Prostate gland (tissue), 2 donors: Measurements from ENCODE around the gene ZNF77. TPM values are rescaled to one million over a fixed set of nuclear protein-coding genes. Genes with fewer than 3 reads are reported as not detected.
A peak's percentile ranks its signal among the peaks of the same experiment; 100 is the strongest.

Source experiments
- DNase-seq: peaks from one replicate; pipeline ENCODE4 v3.0.0-alpha.2; 2019; ENCODE audit warnings: low spot score
- H3K27ac ChIP-seq, 2 donors: fragments of 200-600 bp; sonication (generic); 2 replicates each; pipeline ENCODE4 v1.5.1; 2017 to 2019
- H3K27me3 ChIP-seq: fragments of 200-600 bp; sonication (generic); replicated peaks from 2 replicates; pipeline ENCODE4 v1.5.1; 2019; ENCODE audit not compliant: insufficient read depth
- H3K36me3 ChIP-seq, 2 donors: fragments of 200-600 bp; sonication (generic); 1 replicate in 1 of 2; 2 replicates in 1 of 2; pipeline versions ENCODE4 v1.5.1 to v1.8.1; 2017 to 2019
- H3K4me1 ChIP-seq: fragments of 200-600 bp; sonication (generic); replicated peaks from 2 replicates; pipeline ENCODE4 v1.5.1; 2019
- H3K4me3 ChIP-seq, 2 donors: fragments of 200-600 bp; sonication (generic); 2 replicates each; pipeline ENCODE4 v1.5.1; 2017 to 2019
- H3K9me3 ChIP-seq: fragments of 200-600 bp; sonication (generic); 2 replicates; pipeline ENCODE4 v1.5.1; 2017
- POLR2A ChIP-seq: fragments of 450-650 bp; IDR thresholded peaks from one replicate; pipeline ENCODE4 v1.6.1; 2016; ENCODE audit warnings: antibody characterized with exemption, mild to moderate bottlenecking
- POLR2AphosphoS5 ChIP-seq: sonication (generic); formaldehyde crosslinking; IDR thresholded peaks from one replicate; pipeline ENCODE4 v1.6.1; 2017; ENCODE audit warnings: antibody characterized with exemption
- WGBS: methylation state at CpG from one replicate; pipeline ENCODE4 v1.1.5; 2018; 5-methylcytosine and 5-hydroxymethylcytosine counted together
- intact Hi-C: fragments of 100-400 bp; cut with DNase I; formaldehyde crosslinking; loops from one replicate; pipeline ENCODE4 v1.14.2; 2022
- total RNA-seq, 2 donors: library from RNA; depleted of rRNA; stranded (reverse); fragments of >200 nt; gene quantifications; one replicate each; pipeline ENCODE4 v1.1.0, GENCODE V29; 2016
- TF ChIP-seq, protein P1 (sequence below), 4 experiments: fragments of 200-600 bp in 2 of 4; fragments of 450-650 bp in 2 of 4; sonication (generic) in 2 of 4; IDR thresholded peaks; 1 replicate in 3 of 4; 2 replicates in 1 of 4; pipeline ENCODE4 v1.5.1; 2016 to 2019; ENCODE audit warnings: antibody characterized with exemption in 4 of 4, mild to moderate bottlenecking in 2 of 4, moderate library complexity in 2 of 4

ZNF77 gene
- total RNA-seq, 2 donors from 2014 or later = 2.8 to 6.6 TPM

DNA sequence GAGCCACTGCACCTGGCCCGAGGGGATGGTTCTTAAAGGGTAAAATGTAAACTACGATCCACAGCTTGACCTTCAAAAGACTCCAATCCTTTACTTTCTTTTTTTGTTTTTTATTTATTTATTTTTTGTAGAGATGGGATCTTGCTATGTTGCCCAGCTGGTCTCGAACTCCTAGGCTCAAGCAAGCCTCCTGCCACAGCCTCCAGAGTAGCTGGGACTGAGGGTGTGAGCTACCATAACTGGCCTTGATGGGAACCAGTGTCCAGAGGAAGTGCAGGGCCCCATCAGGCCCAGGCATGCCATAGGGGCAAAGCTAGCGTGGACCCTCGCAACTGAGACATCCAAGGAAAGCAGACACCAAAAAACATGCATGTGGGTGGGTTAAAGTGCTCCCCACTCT is 18.4 kb upstream of the ZNF77 start:
- TF ChIP-seq, protein P1, sequence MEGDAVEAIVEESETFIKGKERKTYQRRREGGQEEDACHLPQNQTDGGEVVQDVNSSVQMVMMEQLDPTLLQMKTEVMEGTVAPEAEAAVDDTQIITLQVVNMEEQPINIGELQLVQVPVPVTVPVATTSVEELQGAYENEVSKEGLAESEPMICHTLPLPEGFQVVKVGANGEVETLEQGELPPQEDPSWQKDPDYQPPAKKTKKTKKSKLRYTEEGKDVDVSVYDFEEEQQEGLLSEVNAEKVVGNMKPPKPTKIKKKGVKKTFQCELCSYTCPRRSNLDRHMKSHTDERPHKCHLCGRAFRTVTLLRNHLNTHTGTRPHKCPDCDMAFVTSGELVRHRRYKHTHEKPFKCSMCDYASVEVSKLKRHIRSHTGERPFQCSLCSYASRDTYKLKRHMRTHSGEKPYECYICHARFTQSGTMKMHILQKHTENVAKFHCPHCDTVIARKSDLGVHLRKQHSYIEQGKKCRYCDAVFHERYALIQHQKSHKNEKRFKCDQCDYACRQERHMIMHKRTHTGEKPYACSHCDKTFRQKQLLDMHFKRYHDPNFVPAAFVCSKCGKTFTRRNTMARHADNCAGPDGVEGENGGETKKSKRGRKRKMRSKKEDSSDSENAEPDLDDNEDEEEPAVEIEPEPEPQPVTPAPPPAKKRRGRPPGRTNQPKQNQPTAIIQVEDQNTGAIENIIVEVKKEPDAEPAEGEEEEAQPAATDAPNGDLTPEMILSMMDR (IDR thresholded peaks at IDR 0.05) = no peak
- intact Hi-C loops = loop anchor here (5.0 to 10.0 kb wide), 2 partner anchors 142 to 199 kb away; no protein-coding TSS in a partner anchor
- Histone ChIP-seq H3K36me3 (no peaks in the 10 kb centered on the region), H3K9me3 (no peaks in the 10 kb centered on the region), H3K4me1 (no peaks in the 10 kb centered on the region), H3K27me3 (no peaks in the 10 kb centered on the region), H3K27ac (no peak overlapping the region), H3K4me3 (no peak overlapping the region)
- DNase-seq = no peak
- 92% methylated on average over 5 of the region's 5 CpGs for WGBS

DNA sequence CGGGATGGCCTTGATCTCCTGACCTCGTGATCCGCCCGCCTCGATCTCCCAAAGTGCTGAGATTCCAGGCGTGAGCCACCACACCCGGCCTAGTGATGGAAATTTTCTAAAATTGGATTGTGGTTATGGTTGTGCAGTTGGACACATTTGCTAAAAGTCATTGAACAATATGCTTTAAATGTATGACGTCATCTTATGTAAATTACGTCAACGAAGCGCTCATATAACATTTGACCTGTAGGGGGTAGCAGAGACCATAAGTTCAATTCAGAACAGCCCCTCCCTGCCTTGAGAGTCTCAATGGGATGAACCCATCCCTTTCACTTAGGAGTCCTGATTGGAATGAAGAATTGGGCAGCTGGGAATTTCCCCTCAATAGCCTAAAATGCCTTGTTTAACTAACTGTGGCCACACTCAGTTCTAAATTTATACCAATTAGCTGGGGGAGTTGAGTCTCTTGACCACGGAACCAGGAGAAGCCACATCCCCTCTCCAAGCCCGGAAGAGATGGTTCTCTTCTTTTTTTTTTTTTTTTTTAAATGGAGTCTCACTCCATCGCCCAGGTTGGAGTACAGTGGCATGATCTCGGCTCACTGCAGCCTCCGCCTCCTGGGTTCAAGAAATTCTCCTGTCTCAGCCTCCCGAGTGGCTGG is 17.4 kb upstream of the ZNF77 start:
- peak; percentile 80 for DNase-seq
- Histone ChIP-seq H3K4me3 (no peak overlapping the region), H3K4me1 (no peaks in the 10 kb centered on the region), H3K9me3 (no peaks in the 10 kb centered on the region), H3K36me3 (no peaks in the 10 kb centered on the region), H3K27me3 (no peaks in the 10 kb centered on the region), H3K27ac (no peak overlapping the region)
- TF ChIP-seq, protein P1 (IDR thresholded peaks at IDR 0.05) = peak; percentile 59 to 98 (median 94)
- TF ChIP-seq POLR2A (no peak), POLR2AphosphoS5 (peak; percentile 86)
- intact Hi-C loops = loop anchor here (5.0 to 10.0 kb wide), 2 partner anchors 143 to 200 kb away; no protein-coding TSS in a partner anchor
- WGBS = 42% methylated on average over 17 of the region's 17 CpGs

DNA sequence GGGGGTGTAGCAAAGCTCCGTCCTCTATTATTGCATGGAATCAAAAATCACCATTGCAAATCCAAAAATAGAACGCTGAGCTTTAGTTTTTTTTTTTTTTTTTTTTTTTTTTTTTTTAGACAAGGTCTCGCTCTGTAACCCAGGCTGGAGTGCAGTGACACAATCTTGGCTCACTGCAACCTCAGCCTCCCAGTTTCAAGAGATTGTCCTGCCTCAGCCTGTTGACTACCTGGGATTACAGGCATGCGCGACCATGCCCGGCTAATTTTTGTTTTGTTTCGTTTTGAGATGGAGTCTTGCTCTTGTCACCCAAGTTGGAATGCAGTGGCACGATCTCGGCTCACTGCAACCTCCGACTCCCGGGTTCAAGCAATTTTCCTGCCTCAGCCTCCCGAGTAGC is 15.3 kb upstream of the ZNF77 start:
- Histone ChIP-seq H3K4me1 (no peaks in the 10 kb centered on the region), H3K9me3 (no peaks in the 10 kb centered on the region), H3K4me3 (no peak overlapping the region), H3K36me3 (no peaks in the 10 kb centered on the region), H3K27ac (no peak overlapping the region), H3K27me3 (no peaks in the 10 kb centered on the region)
- WGBS = 58% methylated on average over 12 of the region's 12 CpGs
- TF ChIP-seq POLR2AphosphoS5 = no peak
- TF ChIP-seq, protein P1 (IDR thresholded peaks at IDR 0.05) = no peak
- intact Hi-C loops = loop anchor here (5.0 to 10.0 kb wide), 2 partner anchors 145 to 202 kb away; no protein-coding TSS in a partner anchor
- no peak for DNase-seq

DNA sequence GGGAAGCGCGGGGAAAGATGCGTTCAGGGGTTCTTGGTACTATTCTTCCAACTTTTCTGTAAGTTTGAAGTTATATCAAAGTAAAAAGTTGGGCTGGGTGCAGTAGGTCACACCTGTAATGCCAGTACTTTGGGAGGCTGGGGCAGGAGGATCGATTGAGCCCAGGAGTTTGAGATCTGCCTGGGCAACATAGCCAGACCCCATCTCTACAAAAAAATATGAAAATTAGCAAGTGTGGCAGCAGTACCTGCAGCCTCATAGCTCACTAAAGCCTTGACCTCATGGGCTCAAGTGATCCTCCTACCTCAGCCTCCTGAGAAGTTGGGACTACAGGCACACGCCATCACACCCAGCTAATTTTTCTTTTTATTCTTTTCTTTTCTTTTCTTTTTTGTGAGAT is 12.4 kb upstream of the ZNF77 start:
- H3K27ac ChIP-seq = no peak overlapping the region
- WGBS = 89% methylated on average over 5 of the region's 5 CpGs
- no peaks in the 10 kb centered on the region for H3K36me3 ChIP-seq
- peaks cover 3% of the 10 kb centered on the region for H3K4me1 ChIP-seq
- intact Hi-C loops = no loop called here
- TF ChIP-seq, protein P1 (IDR thresholded peaks at IDR 0.05) = no peak
- no peak for TF ChIP-seq POLR2A
- TF ChIP-seq POLR2AphosphoS5 = no peak
- DNase-seq = no peak
- no peaks in the 10 kb centered on the region for H3K9me3 ChIP-seq
- H3K4me3 ChIP-seq = no peak overlapping the region
- H3K27me3 ChIP-seq = no peaks in the 10 kb centered on the region

DNA sequence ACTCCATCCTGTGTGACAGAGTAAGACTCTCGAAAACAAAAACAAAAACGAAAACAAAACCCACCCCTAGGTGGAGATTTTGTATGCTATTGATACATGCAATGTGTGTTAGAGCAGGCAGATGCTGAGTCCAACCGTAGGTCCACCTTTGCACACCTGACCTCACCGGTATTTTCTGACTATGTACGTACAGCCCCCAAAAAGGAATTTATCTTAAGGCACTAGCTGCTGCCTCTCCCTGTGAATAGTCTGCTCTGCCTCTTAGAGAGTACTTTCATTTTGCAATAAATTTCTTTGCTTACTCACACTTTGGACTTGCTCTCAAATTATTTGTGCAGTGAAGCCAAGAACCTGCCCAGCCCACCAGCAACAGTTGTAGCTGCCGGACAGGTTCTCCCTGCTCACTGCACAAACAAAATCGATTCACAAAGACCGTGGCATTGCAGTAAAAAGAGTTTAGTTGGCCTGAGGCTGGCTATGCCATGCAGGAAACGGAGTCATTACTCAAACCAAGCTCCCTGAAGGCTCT is 8.2 kb upstream of the ZNF77 start:
- TF ChIP-seq POLR2AphosphoS5 (peak; percentile 97), POLR2A (peak; percentile 51)
- TF ChIP-seq, protein P1 (IDR thresholded peaks at IDR 0.05) = peak in 2 of 4 experiments; percentile 19 to 33
- peak overlapping the region; percentile 82 to 86 for H3K27ac ChIP-seq
- H3K27me3 ChIP-seq = no peaks in the 10 kb centered on the region
- peak overlapping the region; percentile 13 to 20 for H3K4me3 ChIP-seq
- peak; percentile 92 for DNase-seq
- H3K36me3 ChIP-seq = no peaks in the 10 kb centered on the region
- H3K4me1 ChIP-seq = peaks cover 3% of the 10 kb centered on the region
- intact Hi-C loops = no loop called here
- no peaks in the 10 kb centered on the region for H3K9me3 ChIP-seq
- WGBS = 21% methylated on average over 9 of the region's 9 CpGs
